HTERT RPE-1 (cell line): ENCODE measurements around the gene FGF4.

Source experiments
- in situ Hi-C: fragments of 300-500 bp; cut with MboI; formaldehyde crosslinking; loops from 4 replicates; pipeline ENCODE4 v1.14.3; 2020; ENCODE audit warnings: low sequenced_read_pairs

Gene FGF4

DNA sequence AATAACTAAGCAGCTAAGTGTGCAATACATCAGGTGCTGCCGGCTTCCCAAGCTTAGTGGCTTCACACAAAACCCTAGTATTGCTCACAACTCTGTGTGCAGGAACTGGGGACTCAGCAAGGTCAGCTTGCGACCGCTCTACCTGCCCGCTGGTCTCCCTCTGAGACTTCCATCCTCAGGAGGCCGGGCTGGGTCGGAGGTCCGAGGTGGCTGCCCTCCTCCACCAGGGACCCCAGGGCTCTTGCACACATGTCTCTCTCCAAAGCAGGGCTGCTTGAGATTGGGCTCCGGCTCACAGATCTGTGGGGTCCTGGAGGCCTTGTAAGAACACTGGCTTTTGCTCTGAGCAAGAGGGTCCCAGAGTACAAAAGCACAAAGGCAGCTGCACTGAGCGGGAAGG lies 45.9 kb downstream of the FGF4 start:
- in situ Hi-C loops = no loop called here

- in situ Hi-C loops = no loop called here
Measured at GRCh38 chr11:69727266-69727665, 47.9 kb downstream of the FGF4 start.

- in situ Hi-C loops = no loop called here
Measured at GRCh38 chr11:69726481-69726880, 48.7 kb downstream of the FGF4 start.

DNA sequence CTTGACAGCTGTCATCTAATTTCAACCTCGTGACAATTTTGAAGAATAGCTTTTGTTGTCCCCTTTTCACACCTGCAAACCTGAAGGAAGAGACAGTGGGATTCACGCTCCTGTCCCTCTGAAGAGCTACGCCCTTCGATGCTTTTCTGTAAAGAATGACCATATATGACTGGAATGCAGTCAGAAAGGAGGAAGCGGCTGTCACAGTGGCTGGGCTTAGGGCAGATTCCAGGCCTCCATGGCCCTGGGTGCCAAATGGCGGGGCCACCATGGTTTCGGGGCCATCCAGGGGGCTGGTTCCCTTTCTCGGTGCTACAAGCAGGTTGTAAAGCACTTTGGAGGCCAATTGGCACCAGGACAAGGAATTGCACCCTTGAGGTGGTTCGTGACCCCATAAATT lies 49.1 kb downstream of the FGF4 start:
- in situ Hi-C loops = no loop called here

DNA sequence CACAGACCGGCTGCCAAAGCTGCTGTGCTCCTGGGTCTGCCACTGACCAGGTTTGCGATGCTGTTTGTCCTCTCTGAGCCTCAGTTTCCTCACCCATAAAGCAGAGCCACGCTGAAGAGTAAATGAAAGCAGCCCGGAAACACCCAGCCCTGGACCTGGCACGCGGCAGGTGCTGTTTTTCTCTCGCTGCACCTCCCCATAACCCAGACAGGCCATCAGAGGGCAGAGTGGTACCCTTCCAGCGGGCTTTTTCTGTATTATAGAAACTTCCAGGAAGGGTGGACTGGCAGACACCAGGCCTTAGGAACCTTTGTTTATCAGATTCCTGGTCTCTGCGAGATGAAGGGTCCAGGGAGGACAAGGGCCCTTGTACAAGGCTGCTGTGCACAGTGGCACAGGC lies 53.4 kb downstream of the FGF4 start:
- in situ Hi-C loops = no loop called here

- in situ Hi-C loops = no loop called here
Measured at GRCh38 chr11:69721106-69721505, 54.0 kb downstream of the FGF4 start.
